WTC11 (cell line): ENCODE data around the gene CCDC200. TPM values are rescaled to one million over a fixed set of nuclear protein-coding genes. Genes with fewer than 3 reads are reported as not detected.
"Not testable (repeated sequence)": the region's sequence is repeated elsewhere in the genome, so short reads cannot be mapped to it uniquely, and the experiment has no call there.

Experiments
- ATAC-seq: fragments of 200-7000 bp; cut with Tn5 transposase; 2 replicates; pipeline ENCODE4 v1.10.0; 2021; ENCODE audit warnings: mild to moderate bottlenecking, moderate library complexity
- CTCF ChIA-PET: fragments of 300-600 bp; sonication (Branson Sonifier 250); formaldehyde crosslinking; loops from one replicate; lab custom pipeline; 2021; ENCODE audit warnings: antibody characterized with exemption; lab: Charles Lee
- POLR2A ChIA-PET: fragments of 350-600 bp; sonication (Branson Sonifier 250); formaldehyde crosslinking; loops from one replicate; lab custom pipeline; 2021; ENCODE audit warnings: antibody characterized with exemption; lab: Charles Lee
- DNase-seq: peaks from one replicate; pipeline ENCODE4 v3.0.0; 2021; ENCODE audit warnings: low spot score
- H3K27ac Mint-ChIP-seq: 2 replicates; pipeline ENCODE4 v1.8.0; 2021; ENCODE audit warnings: mixed read lengths
- H3K27me3 Mint-ChIP-seq: 2 replicates; pipeline ENCODE4 v1.8.0; 2021; ENCODE audit warnings: low read depth, mild to moderate bottlenecking, moderate library complexity, mixed read lengths
- H3K36me3 Mint-ChIP-seq: 2 replicates; pipeline ENCODE4 v1.8.0; 2021; ENCODE audit warnings: mixed read lengths
- H3K4me1 Mint-ChIP-seq: 2 replicates; pipeline ENCODE4 v1.8.0; 2022; ENCODE audit warnings: mixed read lengths
- H3K4me3 Mint-ChIP-seq: 2 replicates; pipeline ENCODE4 v1.8.0; 2021; ENCODE audit warnings: mild to moderate bottlenecking, moderate library complexity, mixed read lengths
- H3K9me3 Mint-ChIP-seq: 2 replicates; pipeline ENCODE4 v1.8.0; 2021; ENCODE audit warnings: mixed read lengths
- ATF1 ChIP-seq: sonication (generic); formaldehyde crosslinking; IDR thresholded peaks from 2 replicates; pipeline ENCODE4 v1.8.1; 2023; ENCODE audit warnings: mild to moderate bottlenecking, moderate library complexity, missing genetic modification reagents
- CREM ChIP-seq: sonication (generic); formaldehyde crosslinking; IDR thresholded peaks from 2 replicates; pipeline ENCODE4 v1.8.1; 2022; ENCODE audit warnings: mild to moderate bottlenecking, missing genetic modification reagents, moderate library complexity
- RELA ChIP-seq: sonication (generic); formaldehyde crosslinking; IDR thresholded peaks from 2 replicates; pipeline ENCODE4 v1.8.1; 2022; ENCODE audit warnings: missing genetic modification reagents, mild to moderate bottlenecking, borderline replicate concordance
- ZNF263 ChIP-seq: sonication (generic); formaldehyde crosslinking; IDR thresholded peaks from 2 replicates; pipeline ENCODE4 v1.8.1; 2022; ENCODE audit warnings: low read depth, mild to moderate bottlenecking, moderate library complexity, missing genetic modification reagents
- ZNF317 ChIP-seq: sonication (generic); formaldehyde crosslinking; IDR thresholded peaks from 2 replicates; pipeline ENCODE4 v1.8.1; 2023; ENCODE audit warnings: low read depth, mild to moderate bottlenecking, moderate library complexity, missing genetic modification reagents, borderline replicate concordance
- ZNF671 ChIP-seq: fragments of 250-450 bp; sonication (Bioruptor Pico); IDR thresholded peaks from 2 replicates; pipeline ENCODE4 v1.8.0; 2021; ENCODE audit warnings: mild to moderate bottlenecking
- total RNA-seq: library from RNA; stranded (reverse); gene quantifications from 3 replicates; pipeline ENCODE4 v1.2.3, GENCODE V29; 2021
- TF ChIP-seq, protein P1 (sequence below): sonication (generic); formaldehyde crosslinking; IDR thresholded peaks from 2 replicates; pipeline ENCODE4 v1.8.1; 2022; ENCODE audit warnings: mild to moderate bottlenecking, missing genetic modification reagents, moderate library complexity, borderline replicate concordance
- TF ChIP-seq, protein P2 (sequence below): sonication (generic); formaldehyde crosslinking; IDR thresholded peaks from 2 replicates; pipeline ENCODE4 v1.8.0; 2022; ENCODE audit warnings: mild to moderate bottlenecking, missing genetic modification reagents
- TF ChIP-seq, protein P3 (sequence below): sonication (generic); formaldehyde crosslinking; conservative IDR thresholded peaks from 2 replicates; pipeline ENCODE4 v1.8.1; 2023; ENCODE audit warnings: mild to moderate bottlenecking, low read depth, missing genetic modification reagents, moderate library complexity
- TF ChIP-seq, protein P4 (sequence below): sonication (generic); formaldehyde crosslinking; IDR thresholded peaks from 2 replicates; pipeline ENCODE4 v1.8.1; 2022; ENCODE audit warnings: low read depth, missing genetic modification reagents, borderline replicate concordance
- TF ChIP-seq, protein P5 (sequence below): sonication (generic); formaldehyde crosslinking; IDR thresholded peaks from 2 replicates; pipeline ENCODE4 v1.8.1; 2023; ENCODE audit warnings: mild to moderate bottlenecking, missing genetic modification reagents, moderate library complexity
- TF ChIP-seq, protein P6 (sequence below): sonication (generic); formaldehyde crosslinking; IDR thresholded peaks from 2 replicates; pipeline ENCODE4 v1.8.0; 2022; ENCODE audit warnings: mild to moderate bottlenecking, missing genetic modification reagents
- TF ChIP-seq, protein P7 (sequence below): fragments of 250-450 bp; sonication (Bioruptor Pico); conservative IDR thresholded peaks from 2 replicates; pipeline ENCODE4 v1.9.0; 2021; ENCODE audit warnings: mild to moderate bottlenecking
- TF ChIP-seq, protein P8 (sequence below): sonication (generic); formaldehyde crosslinking; conservative IDR thresholded peaks from 2 replicates; pipeline ENCODE4 v1.8.1; 2022; ENCODE audit warnings: mild to moderate bottlenecking, missing genetic modification reagents
- TF ChIP-seq, protein P9 (sequence below): sonication (generic); formaldehyde crosslinking; IDR thresholded peaks from 2 replicates; pipeline ENCODE4 v1.8.1; 2023; ENCODE audit warnings: mild to moderate bottlenecking, missing genetic modification reagents

Gene CCDC200
- total RNA-seq, 1 experiment from 2014 or later: not detected

DNA sequence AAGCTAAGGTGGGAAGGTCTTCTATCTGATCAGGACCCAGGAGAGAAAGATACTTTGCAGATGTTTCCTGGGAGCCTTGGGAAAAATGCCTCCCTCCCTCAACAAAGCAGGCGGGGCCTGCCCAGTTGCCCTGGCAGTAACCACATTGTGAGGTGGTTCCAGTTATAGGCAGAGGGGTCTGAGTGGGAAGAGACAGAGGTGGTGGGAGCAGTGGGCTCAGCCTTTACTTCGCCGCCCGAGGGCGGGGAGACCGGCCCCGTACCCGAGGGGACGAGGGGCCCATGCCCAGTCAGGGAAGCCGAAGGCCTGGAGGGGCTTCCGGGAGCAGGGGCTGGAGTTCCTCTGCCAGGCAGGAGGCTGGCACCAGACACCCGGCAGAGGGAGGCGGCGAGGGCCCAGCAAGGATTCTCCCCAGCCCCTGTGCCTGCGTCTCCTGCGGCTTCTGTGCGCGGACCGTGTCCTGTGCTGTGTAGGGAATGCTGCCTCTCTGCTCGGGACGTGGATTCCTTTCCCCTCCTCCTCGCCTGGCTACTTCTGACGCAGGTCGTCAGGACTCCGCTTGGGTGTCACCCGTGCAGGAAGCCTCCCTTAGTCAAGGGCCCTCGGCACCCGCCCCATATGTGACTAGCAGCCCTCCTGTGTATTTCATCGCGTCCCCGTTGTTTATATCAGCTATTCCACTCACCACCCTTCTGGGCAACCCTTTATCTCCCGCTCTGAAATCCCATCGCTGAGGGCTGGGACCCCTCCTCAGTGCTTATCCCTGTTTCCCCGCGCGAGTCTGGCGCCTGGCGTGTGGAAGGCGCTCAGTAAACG lies 3.0 kb upstream of the CCDC200 start:
- H3K4me3 Mint-ChIP-seq, ATAC-seq, CTCF ChIA-PET, POLR2A ChIA-PET, H3K27ac Mint-ChIP-seq, H3K36me3 Mint-ChIP-seq, H3K4me1 Mint-ChIP-seq, H3K9me3 Mint-ChIP-seq, H3K27me3 Mint-ChIP-seq: not testable (repeated sequence)
- DNase-seq: peak; percentile 4

DNA sequence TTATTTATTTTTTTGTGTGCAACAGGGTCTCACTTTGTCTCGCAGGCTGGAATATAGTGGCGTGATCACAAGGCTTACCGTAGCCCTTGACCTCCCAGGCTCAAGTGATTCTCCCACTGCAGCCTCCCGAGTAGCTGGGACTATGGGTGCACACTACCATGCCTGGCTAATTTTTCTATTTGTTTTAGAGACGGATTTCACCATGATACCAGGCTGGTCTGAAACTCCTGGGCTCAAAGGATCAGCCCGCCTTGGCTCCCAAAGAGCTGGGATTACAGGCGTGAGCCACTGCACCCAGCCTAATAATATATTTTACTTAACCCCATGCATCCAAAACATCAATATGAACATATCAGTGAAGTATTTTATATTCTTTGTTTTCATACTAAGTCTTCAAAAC lies 2.0 kb downstream of the CCDC200 start:
- ChIA-PET CTCF (no interaction called here), POLR2A (interaction anchor here (1.5 kb wide), 1 partner anchor 89 kb away, joined by 4 read pairs; no protein-coding TSS in a partner anchor)
- Mint-ChIP-seq H3K4me3 (no peak overlapping the region), H3K4me1 (no peaks in the 10 kb centered on the region), H3K27ac (no peak overlapping the region), H3K27me3 (no peaks in the 10 kb centered on the region), H3K36me3 (no peaks in the 10 kb centered on the region), H3K9me3 (no peaks in the 10 kb centered on the region)
- ATAC-seq: no peak
- DNase-seq: no peak
- TF ChIP-seq RELA (CRISPR knock-in tag): no peak
- TF ChIP-seq, protein P1, sequence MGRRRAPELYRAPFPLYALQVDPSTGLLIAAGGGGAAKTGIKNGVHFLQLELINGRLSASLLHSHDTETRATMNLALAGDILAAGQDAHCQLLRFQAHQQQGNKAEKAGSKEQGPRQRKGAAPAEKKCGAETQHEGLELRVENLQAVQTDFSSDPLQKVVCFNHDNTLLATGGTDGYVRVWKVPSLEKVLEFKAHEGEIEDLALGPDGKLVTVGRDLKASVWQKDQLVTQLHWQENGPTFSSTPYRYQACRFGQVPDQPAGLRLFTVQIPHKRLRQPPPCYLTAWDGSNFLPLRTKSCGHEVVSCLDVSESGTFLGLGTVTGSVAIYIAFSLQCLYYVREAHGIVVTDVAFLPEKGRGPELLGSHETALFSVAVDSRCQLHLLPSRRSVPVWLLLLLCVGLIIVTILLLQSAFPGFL (CRISPR knock-in tag): no peak
- TF ChIP-seq, protein P2, sequence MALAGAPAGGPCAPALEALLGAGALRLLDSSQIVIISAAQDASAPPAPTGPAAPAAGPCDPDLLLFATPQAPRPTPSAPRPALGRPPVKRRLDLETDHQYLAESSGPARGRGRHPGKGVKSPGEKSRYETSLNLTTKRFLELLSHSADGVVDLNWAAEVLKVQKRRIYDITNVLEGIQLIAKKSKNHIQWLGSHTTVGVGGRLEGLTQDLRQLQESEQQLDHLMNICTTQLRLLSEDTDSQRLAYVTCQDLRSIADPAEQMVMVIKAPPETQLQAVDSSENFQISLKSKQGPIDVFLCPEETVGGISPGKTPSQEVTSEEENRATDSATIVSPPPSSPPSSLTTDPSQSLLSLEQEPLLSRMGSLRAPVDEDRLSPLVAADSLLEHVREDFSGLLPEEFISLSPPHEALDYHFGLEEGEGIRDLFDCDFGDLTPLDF (CRISPR knock-in tag): no peak
- TF ChIP-seq, protein P3, sequence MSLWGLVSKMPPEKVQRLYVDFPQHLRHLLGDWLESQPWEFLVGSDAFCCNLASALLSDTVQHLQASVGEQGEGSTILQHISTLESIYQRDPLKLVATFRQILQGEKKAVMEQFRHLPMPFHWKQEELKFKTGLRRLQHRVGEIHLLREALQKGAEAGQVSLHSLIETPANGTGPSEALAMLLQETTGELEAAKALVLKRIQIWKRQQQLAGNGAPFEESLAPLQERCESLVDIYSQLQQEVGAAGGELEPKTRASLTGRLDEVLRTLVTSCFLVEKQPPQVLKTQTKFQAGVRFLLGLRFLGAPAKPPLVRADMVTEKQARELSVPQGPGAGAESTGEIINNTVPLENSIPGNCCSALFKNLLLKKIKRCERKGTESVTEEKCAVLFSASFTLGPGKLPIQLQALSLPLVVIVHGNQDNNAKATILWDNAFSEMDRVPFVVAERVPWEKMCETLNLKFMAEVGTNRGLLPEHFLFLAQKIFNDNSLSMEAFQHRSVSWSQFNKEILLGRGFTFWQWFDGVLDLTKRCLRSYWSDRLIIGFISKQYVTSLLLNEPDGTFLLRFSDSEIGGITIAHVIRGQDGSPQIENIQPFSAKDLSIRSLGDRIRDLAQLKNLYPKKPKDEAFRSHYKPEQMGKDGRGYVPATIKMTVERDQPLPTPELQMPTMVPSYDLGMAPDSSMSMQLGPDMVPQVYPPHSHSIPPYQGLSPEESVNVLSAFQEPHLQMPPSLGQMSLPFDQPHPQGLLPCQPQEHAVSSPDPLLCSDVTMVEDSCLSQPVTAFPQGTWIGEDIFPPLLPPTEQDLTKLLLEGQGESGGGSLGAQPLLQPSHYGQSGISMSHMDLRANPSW (CRISPR knock-in tag): no peak
- TF ChIP-seq, protein P4, sequence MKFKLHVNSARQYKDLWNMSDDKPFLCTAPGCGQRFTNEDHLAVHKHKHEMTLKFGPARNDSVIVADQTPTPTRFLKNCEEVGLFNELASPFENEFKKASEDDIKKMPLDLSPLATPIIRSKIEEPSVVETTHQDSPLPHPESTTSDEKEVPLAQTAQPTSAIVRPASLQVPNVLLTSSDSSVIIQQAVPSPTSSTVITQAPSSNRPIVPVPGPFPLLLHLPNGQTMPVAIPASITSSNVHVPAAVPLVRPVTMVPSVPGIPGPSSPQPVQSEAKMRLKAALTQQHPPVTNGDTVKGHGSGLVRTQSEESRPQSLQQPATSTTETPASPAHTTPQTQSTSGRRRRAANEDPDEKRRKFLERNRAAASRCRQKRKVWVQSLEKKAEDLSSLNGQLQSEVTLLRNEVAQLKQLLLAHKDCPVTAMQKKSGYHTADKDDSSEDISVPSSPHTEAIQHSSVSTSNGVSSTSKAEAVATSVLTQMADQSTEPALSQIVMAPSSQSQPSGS: no peak
- no peak for TF ChIP-seq ZNF671 (CRISPR knock-in tag)
- TF ChIP-seq, protein P5, sequence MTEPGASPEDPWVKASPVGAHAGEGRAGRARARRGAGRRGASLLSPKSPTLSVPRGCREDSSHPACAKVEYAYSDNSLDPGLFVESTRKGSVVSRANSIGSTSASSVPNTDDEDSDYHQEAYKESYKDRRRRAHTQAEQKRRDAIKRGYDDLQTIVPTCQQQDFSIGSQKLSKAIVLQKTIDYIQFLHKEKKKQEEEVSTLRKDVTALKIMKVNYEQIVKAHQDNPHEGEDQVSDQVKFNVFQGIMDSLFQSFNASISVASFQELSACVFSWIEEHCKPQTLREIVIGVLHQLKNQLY (CRISPR knock-in tag): no peak
- TF ChIP-seq, protein P6, sequence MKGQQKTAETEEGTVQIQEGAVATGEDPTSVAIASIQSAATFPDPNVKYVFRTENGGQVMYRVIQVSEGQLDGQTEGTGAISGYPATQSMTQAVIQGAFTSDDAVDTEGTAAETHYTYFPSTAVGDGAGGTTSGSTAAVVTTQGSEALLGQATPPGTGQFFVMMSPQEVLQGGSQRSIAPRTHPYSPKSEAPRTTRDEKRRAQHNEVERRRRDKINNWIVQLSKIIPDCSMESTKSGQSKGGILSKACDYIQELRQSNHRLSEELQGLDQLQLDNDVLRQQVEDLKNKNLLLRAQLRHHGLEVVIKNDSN (CRISPR knock-in tag): no peak
- no peak for TF ChIP-seq ZNF317
- TF ChIP-seq, protein P7, sequence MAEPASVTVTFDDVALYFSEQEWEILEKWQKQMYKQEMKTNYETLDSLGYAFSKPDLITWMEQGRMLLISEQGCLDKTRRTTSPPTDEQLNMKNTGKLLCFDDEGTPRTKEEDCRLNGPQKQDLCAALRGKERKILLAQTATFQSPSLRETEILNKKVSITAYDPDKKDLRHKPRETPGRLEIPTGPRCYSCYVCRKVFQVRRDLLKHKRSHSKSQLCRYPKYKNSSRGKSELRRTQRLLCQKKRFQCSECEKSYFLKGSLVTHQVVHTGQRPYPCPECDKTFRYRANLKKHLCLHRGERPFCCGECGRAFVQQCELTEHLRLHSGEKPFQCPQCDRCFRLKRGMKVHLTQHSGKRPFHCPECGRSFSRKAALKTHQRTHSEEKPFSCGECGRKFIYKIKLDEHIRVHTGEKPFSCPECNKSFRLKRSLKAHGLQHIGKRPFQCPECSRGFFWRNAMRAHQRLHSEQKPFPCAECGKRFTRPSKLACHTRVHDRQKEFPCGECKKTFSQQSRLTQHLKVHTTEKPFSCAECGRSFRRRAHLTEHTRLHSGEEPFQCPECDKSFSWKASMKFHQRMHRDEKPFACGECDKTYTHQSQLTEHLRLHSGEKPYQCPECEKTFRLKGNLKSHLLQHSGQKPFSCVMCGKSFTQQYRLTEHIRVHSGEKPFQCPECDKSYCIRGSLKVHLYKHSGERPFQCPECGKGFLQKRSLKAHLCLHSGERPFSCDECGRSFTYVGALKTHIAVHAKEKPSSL (CRISPR knock-in tag): no peak
- TF ChIP-seq ATF1: no peak
- no peak for TF ChIP-seq ZNF263 (CRISPR knock-in tag)
- TF ChIP-seq CREM (CRISPR knock-in tag): no peak
- TF ChIP-seq, protein P8, sequence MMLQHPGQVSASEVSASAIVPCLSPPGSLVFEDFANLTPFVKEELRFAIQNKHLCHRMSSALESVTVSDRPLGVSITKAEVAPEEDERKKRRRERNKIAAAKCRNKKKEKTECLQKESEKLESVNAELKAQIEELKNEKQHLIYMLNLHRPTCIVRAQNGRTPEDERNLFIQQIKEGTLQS: no peak
- TF ChIP-seq, protein P9, sequence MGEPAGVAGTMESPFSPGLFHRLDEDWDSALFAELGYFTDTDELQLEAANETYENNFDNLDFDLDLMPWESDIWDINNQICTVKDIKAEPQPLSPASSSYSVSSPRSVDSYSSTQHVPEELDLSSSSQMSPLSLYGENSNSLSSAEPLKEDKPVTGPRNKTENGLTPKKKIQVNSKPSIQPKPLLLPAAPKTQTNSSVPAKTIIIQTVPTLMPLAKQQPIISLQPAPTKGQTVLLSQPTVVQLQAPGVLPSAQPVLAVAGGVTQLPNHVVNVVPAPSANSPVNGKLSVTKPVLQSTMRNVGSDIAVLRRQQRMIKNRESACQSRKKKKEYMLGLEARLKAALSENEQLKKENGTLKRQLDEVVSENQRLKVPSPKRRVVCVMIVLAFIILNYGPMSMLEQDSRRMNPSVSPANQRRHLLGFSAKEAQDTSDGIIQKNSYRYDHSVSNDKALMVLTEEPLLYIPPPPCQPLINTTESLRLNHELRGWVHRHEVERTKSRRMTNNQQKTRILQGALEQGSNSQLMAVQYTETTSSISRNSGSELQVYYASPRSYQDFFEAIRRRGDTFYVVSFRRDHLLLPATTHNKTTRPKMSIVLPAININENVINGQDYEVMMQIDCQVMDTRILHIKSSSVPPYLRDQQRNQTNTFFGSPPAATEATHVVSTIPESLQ: no peak
